Mesothelial cell of epicardium (in vitro differentiated cells): ENCODE data around the gene CDH4. TPM values are rescaled to one million over a fixed set of nuclear protein-coding genes. Genes with fewer than 3 reads are reported as not detected.

Experiments
- DNase-seq, 2 experiments: peaks; one replicate each; pipeline ENCODE4 v3.0.0; 2021; ENCODE audit warnings: low spot score in 2 of 2; ENCODE audit not compliant: unreplicated experiment in 2 of 2
- H3K27ac Mint-ChIP-seq: 2 replicates; pipeline ENCODE4 v1.8.0; 2021; ENCODE audit warnings: mixed read lengths
- H3K27me3 Mint-ChIP-seq: 2 replicates; pipeline ENCODE4 v1.8.0; 2021; ENCODE audit warnings: low read depth, mixed read lengths
- H3K36me3 Mint-ChIP-seq: 2 replicates; pipeline ENCODE4 v1.8.0; 2021; ENCODE audit warnings: mixed read lengths
- H3K4me1 Mint-ChIP-seq: 2 replicates; pipeline ENCODE4 v1.8.0; 2021; ENCODE audit warnings: mixed read lengths
- H3K4me3 Mint-ChIP-seq: 2 replicates; pipeline ENCODE4 v1.8.0; 2021; ENCODE audit warnings: mild to moderate bottlenecking, moderate library complexity, mixed read lengths
- H3K9me3 Mint-ChIP-seq: 2 replicates; pipeline ENCODE4 v1.8.0; 2021; ENCODE audit warnings: mixed read lengths
- CTCF ChIP-seq: fragments of 200-600 bp; sonication (generic); IDR thresholded peaks from one replicate; pipeline ENCODE4 v1.5.0; 2021; ENCODE audit warnings: antibody characterized with exemption; ENCODE audit not compliant: unreplicated experiment
- total RNA-seq: library from RNA; stranded (reverse); gene quantifications from 3 replicates; pipeline ENCODE4 v1.2.1, GENCODE V29; 2021

The CDH4 gene
- total RNA-seq, 1 donor from 2014 or later, result 1.1 TPM

DNA sequence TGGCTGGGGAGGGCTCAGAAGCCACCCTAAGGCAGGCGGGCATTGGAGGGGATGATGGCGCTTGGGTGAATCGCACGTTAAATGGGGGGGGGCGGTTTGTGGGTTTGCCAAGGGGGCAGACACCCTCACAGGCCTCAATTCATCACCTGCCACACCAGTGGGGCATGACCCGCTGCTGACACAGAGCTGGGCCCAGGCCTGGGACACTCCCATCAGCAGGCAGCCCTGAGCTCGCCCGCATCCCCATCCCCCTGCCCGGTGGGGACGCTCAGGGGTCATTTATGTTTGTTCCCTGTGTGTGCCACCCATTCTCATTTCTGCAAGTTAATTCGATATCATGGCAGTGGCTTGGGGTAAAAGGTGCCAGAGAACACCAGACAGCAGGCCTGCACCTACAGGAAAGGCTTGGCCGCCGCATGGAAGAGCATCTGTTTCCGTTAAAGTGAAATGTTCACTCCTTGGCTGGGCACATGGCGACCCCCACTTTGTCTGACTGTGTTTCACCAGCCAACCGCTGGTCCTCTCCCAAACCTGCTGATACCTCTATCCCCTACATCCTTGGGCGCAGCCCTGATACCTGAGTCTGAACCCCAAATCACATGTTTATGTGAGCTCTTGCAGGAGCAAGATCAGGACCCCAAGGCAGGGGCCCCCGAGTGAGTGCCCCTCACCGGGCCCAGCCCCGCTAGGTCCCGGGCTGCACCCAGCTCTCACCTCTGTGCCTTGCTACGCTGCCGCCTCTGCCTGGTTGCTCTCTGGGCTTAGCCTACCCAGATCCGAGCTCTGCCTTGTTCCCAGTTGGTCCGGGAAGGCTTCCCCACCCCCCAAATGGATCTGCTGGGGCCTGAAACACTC is 564.8 kb downstream of the CDH4 start:
- DNase-seq, result no peak
- no peak for TF ChIP-seq CTCF
- H3K4me3 Mint-ChIP-seq, result no peak overlapping the region
- no peaks in the 10 kb centered on the region for H3K9me3 Mint-ChIP-seq
- H3K36me3 Mint-ChIP-seq, result no peaks in the 10 kb centered on the region
- peaks cover 4% of the 10 kb centered on the region for H3K27me3 Mint-ChIP-seq
- H3K4me1 Mint-ChIP-seq, result no peaks in the 10 kb centered on the region
- no peak overlapping the region for H3K27ac Mint-ChIP-seq

DNA sequence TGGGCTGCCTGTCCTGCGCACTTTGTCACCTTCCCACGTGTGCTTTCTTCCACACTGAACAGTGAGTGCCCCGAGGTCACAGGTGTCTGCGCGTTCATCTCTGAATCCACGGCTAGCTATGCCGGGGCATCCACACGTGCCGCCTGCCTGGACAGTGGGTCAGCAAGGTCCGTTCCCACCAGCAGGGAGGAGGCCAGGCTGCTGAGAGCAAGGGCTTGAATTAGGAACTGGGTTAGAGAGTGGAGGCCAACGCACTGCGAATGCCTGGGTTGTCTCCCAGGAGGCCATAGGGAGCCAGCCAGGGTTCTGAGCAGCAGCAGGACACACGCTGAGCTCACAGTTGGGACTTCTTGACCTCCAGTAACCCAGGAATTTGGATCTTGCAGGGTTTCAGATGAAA is 565.5 kb downstream of the CDH4 start:
- Mint-ChIP-seq H3K27ac (no peak overlapping the region), H3K36me3 (no peaks in the 10 kb centered on the region), H3K27me3 (peaks cover 6% of the 10 kb centered on the region), H3K4me1 (no peaks in the 10 kb centered on the region), H3K9me3 (no peaks in the 10 kb centered on the region), H3K4me3 (no peak overlapping the region)
- TF ChIP-seq CTCF, result no peak
- DNase-seq, result no peak

DNA sequence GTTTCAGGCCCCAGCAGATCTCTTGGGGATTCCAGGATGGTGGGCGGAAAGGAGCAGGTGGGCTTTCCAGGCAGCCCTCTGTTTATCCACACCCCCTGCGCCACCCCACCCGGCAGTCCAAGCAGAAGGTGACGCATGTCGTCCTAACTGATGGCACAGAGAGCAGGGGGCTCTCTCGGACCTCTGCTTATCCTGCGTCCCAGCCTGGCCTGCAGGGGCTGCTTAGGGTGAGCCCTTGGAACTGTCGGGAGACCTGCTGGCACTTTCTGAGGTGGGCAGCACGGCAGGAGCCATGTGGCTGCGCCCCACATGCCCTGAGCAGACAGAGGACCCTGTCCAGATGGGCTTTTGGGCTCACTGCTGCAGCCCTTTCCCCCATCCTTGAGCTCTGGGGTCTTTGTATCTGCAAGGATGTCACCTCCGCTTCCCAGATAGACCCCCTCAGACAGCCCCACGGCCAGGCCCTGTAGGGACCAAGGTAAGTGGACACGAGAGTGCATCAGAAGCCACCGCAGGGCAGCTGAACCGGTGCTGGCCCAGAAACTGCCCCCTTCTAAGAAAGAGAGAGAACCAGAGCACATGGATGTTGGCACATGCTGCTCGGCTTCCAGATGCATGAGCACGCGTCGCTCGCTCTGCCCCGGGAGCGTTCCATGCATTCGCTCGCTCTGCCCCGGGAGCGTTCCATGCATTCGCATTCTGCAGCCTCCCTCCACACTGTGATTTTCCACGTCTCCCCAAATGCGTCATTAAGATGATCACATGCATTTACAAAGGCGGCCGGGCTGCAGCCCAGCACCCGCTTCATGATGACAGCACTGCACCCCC is 566.9 kb downstream of the CDH4 start:
- Mint-ChIP-seq H3K36me3 (no peaks in the 10 kb centered on the region), H3K27me3 (peaks cover 6% of the 10 kb centered on the region), H3K4me3 (no peak overlapping the region), H3K27ac (no peak overlapping the region), H3K9me3 (peaks cover 5% of the 10 kb centered on the region), H3K4me1 (no peaks in the 10 kb centered on the region)
- TF ChIP-seq CTCF, result no peak
- DNase-seq, result no peak

DNA sequence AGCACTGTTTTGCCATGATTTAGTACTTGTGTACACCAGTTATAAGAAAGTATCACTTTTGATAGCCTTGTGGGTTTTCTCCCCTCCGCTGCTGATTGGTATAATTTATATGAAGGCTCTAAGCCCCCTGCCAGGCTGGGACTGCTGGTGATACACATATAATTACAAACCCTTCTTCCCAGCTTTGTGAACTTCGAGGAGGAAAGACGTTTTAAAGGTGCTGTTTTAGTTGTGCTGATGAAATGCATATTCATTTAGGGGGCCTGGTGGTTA is 567.4 kb downstream of the CDH4 start:
- no peaks in the 10 kb centered on the region for H3K4me1 Mint-ChIP-seq
- peaks cover 6% of the 10 kb centered on the region for H3K27me3 Mint-ChIP-seq
- H3K4me3 Mint-ChIP-seq, result no peak overlapping the region
- no peak for TF ChIP-seq CTCF
- no peak for DNase-seq
- no peak overlapping the region for H3K27ac Mint-ChIP-seq
- H3K36me3 Mint-ChIP-seq, result no peaks in the 10 kb centered on the region
- peaks cover 11% of the 10 kb centered on the region for H3K9me3 Mint-ChIP-seq

DNA sequence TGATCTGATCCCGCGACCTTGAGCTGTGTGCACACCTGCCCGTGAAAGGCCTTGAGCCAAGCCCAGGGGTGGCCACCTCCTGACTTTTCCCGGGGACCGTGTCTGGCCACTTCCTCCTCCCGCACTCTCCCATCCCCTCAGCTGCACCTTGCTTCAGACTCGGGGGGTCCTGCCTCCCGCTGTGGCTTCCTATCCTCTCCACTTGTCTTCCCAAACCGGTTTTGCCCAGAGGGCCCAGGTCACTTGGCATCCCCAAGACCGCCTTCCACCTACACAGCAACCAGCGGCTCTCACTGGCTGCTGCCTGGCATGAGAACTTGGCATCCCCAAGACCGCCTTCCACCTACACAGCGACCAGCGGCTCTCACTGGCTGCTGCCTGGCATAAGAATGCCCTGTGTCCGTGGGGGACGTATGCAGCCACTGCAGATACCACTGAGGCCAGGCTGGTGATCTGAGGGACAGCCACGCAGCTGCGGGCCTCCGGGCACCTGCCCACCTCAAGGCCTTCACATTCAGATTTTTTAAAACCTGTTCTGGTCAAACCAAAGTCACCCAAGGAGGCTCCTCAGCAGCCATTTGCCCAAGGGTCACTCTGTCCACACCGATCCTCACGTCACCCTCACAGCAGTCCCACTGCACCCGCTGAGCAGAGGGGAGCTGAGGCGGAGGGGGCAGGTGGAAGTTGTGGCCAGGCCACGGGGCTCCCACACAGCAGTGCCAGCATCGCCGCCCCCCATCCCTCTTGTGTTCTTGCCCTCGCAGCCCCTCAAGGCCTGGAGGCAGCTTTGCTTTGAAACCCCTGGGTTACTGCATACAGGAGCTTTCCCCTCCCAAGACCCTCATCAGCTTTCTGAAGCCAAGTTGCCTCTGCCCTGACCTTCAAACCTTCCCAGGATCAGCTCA is 568.1 kb downstream of the CDH4 start:
- no peak overlapping the region for H3K4me3 Mint-ChIP-seq
- H3K4me1 Mint-ChIP-seq, result no peaks in the 10 kb centered on the region
- no peak overlapping the region for H3K27ac Mint-ChIP-seq
- peaks cover 11% of the 10 kb centered on the region for H3K9me3 Mint-ChIP-seq
- H3K36me3 Mint-ChIP-seq, result no peaks in the 10 kb centered on the region
- no peak for DNase-seq
- no peak for TF ChIP-seq CTCF
- H3K27me3 Mint-ChIP-seq, result peaks cover 6% of the 10 kb centered on the region
